ENCODE results near the gene B3GAT1. TPM values are rescaled to one million over a fixed set of nuclear protein-coding genes. Genes with fewer than 3 reads are reported as not detected.
A peak's percentile ranks its signal among the peaks of the same experiment; 100 is the strongest.

B3GAT1 gene
- total and polyA plus RNA-seq, 2 of the 13 experiments (the other 11 are each of a cell fraction or from before 2014, with no cell fraction given): not detected

- no peak for TF ChIP-seq ZNF382 (CRISPR knock-in tag; IDR thresholded peaks at IDR 0.05; ENCODE audit: borderline replicate concordance)
- peak; percentile 91 for TF ChIP-seq ZNF263 (CRISPR knock-in tag; IDR thresholded peaks at IDR 0.05)
- no peak for TF ChIP-seq ZFP82 (CRISPR knock-in tag; IDR thresholded peaks at IDR 0.05; ENCODE audit: borderline replicate concordance)
- TF ChIP-seq JUN (CRISPR knock-in tag; IDR thresholded peaks at IDR 0.05): no peak
- no peak for TF ChIP-seq HNF1A (IDR thresholded peaks at IDR 0.05; ENCODE audit: low read depth)
- TF ChIP-seq HNF1A (CRISPR knock-in tag; IDR thresholded peaks at IDR 0.05; ENCODE audit: borderline replicate concordance): no peak
- 0 out of 2 replicates have a peak, but pooled peaks have one; percentile 41 for TF ChIP-seq MYPOP (CRISPR knock-in tag; IDR thresholded peaks at IDR 0.05)
- no peak for TF ChIP-seq E2F5 (CRISPR knock-in tag; conservative IDR thresholded peaks at IDR 0.05)
- peak; percentile 29; the same call in 1 of the 2 replicates for TF ChIP-seq ZNF143 (CRISPR knock-in tag; IDR thresholded peaks at IDR 0.05)
- TF ChIP-seq FOXO4 (CRISPR knock-in tag; conservative IDR thresholded peaks at IDR 0.05): no peak
- TF ChIP-seq IKZF4 (CRISPR knock-in tag; IDR thresholded peaks at IDR 0.05; ENCODE audit: borderline replicate concordance, low read depth, not compliant biosample characterization): no peak
- TF ChIP-seq SRSF4 (IDR thresholded peaks at IDR 0.05; ENCODE audit: low read depth, low read length, poor library complexity, severe bottlenecking): no peak
- TF ChIP-seq GATAD2A (CRISPR knock-in tag; IDR thresholded peaks at IDR 0.05): 0 out of 2 replicates have a peak, but pooled peaks have one; percentile 17
- TF ChIP-seq ZMAT5 (CRISPR knock-in tag; IDR thresholded peaks at IDR 0.05; ENCODE audit: borderline replicate concordance, low read depth): no peak
- 0 out of 2 replicates have a peak, but pooled peaks have one; percentile 31 for TF ChIP-seq UBTF (CRISPR knock-in tag; IDR thresholded peaks at IDR 0.05)
- no peak for TF ChIP-seq ZNF441 (CRISPR knock-in tag; IDR thresholded peaks at IDR 0.05; ENCODE audit: borderline replicate concordance)
- no peak for TF ChIP-seq TOE1 (CRISPR knock-in tag; IDR thresholded peaks at IDR 0.05)
Observed at GRCh38 chr11:134360050-134360835, 51.8 kb downstream of the B3GAT1 start (continued).
